Pancreas (tissue), 10 donors: Measurements from ENCODE around the gene GMDS. TPM values are rescaled to one million over a fixed set of nuclear protein-coding genes. Genes with fewer than 3 reads are reported as not detected.

Experiments
- ATAC-seq, 4 donors: fragments of 200-7000 bp; cut with Tn5 transposase; one replicate each; pipeline versions ENCODE4 v1.8.0 to v1.9.1; 2020; ENCODE audit warnings: mild to moderate bottlenecking in 4 of 4, moderate library complexity in 4 of 4
- DNase-seq, 6 donors: peaks; one replicate each; pipeline ENCODE4 v3.0.0-alpha.2; 2020
- FAIRE-seq: peaks from 2 replicates; lab custom pipeline; 2012; peaks lifted over from hg19 to GRCh38; lab: Jason Lieb, UNC
- H3K27ac ChIP-seq, 4 donors: fragments of 200-600 bp; sonication (generic); 1 replicate in 3 of 4; 2 replicates in 1 of 4; pipeline versions ENCODE4 v1.5.0 to v1.8.0; 2020
- H3K27me3 ChIP-seq, 4 donors: fragments of 200-600 bp; one replicate each; pipeline ENCODE4 v1.8.0; 2021
- H3K36me3 ChIP-seq, 3 donors: fragments of 200-600 bp; sonication (generic) in 1 of 3; one replicate each; pipeline versions ENCODE4 v1.5.0 to v1.8.0; 2020 to 2021
- H3K4me1 ChIP-seq, 3 donors: fragments of 200-600 bp; one replicate each; pipeline ENCODE4 v1.8.0; 2021
- H3K4me3 ChIP-seq, 4 donors: fragments of 200-600 bp; sonication (generic) in 2 of 4; one replicate each; pipeline versions ENCODE4 v1.5.0 to v1.8.0; 2020 to 2021
- H3K9me3 ChIP-seq, 4 donors: fragments of 200-600 bp; one replicate each; pipeline ENCODE4 v1.8.0; 2021
- CTCF ChIP-seq, 4 donors: fragments of 200-600 bp; sonication (generic) in 3 of 4; IDR thresholded peaks; one replicate each; pipeline versions ENCODE4 v1.5.0 to v1.8.0; 2021; ENCODE audit warnings: antibody characterized with exemption in 4 of 4
- WGBS, 2 donors: extraction: QIAGEN DNeasy Blood & Tissue Kit; methylation state at CpG; one replicate each; pipeline ENCODE4 v1.1.7; 2013; 5-methylcytosine and 5-hydroxymethylcytosine counted together
- intact Hi-C, 3 donors: fragments of 100-400 bp; cut with DNase I; formaldehyde crosslinking; loops; one replicate each; pipeline versions ENCODE4 v1.11.1 to v1.14.2; 2022
- polyA plus RNA-seq, 2 donors: library from polyadenylated mRNA; stranded (reverse); fragments of 200-250 nt; gene quantifications; one replicate each; pipeline ENCODE4 v1.2.3, GENCODE V29; 2013
- total RNA-seq, 6 donors: library from RNA; stranded (reverse); fragmentation: NEBNext Ultra II Directional in 4 of 6; extraction: Animal tissue kit (Norgen Biotek cat#: 25700) in 4 of 6; gene quantifications; one replicate each; pipeline versions ENCODE4 v1.2.1 to v1.2.4, GENCODE V29; 2021 to 2023
- donor health status: healthy with polysubstance abuse.
- donor health status: DM: no; HTN: no; CAD: no; lungs with moderate emphysema.
- donor health status: DM: no; HTN: no; CAD: no.
- donor health status: control.
- donor health status: control.
- donor health status: Bipolar disorder and iron deficiency.
- donor health status: DM: yes; HTN: yes; CAD: no.
- donor health status: DM: no; HTN: no; CAD: no.
- donor health status: DM: no; HTN: no; CAD: no.
- donor health status: DM: yes; HTN: yes; CAD: no.

Gene GMDS
- total and polyA plus RNA-seq, 8 donors = 7.6 to 40.8 (median 26.5) TPM

GRCh38 chr6:2224847-2225382 lies 20.5 kb downstream of the GMDS start:
- Histone ChIP-seq H3K36me3 (no peaks in the 10 kb centered on the region), H3K4me3 (no peak overlapping the region), H3K4me1 (peaks cover 23 to 42% (median 39%) of the 10 kb centered on the region in 3 donors), H3K27ac (peak overlapping the region in 3 of 4 donors; percentile 65 to 81 (median 74)), H3K9me3 (no peaks in the 10 kb centered on the region), H3K27me3 (no peaks in the 10 kb centered on the region)
- FAIRE-seq (no peak), ATAC-seq (no peak), DNase-seq (no peak)
- WGBS, 2 donors = 87 to 89% methylated on average over 11 of the region's 11 CpGs
- intact Hi-C loops = no loop called here
- TF ChIP-seq CTCF (IDR thresholded peaks at IDR 0.05) = no peak

- no peak for DNase-seq
- Histone ChIP-seq H3K4me3 (peak overlapping the region in 2 of 4 donors; percentile 27 to 46), H3K27ac (peak overlapping the region in 2 of 4 donors; percentile 24 to 47), H3K9me3 (no peaks in the 10 kb centered on the region), H3K36me3 (no peaks in the 10 kb centered on the region), H3K4me1 (peaks cover 22 to 46% (median 44%) of the 10 kb centered on the region in 3 donors), H3K27me3 (no peaks in the 10 kb centered on the region)
- FAIRE-seq = no peak
- TF ChIP-seq CTCF (IDR thresholded peaks at IDR 0.05) = no peak
- intact Hi-C loops = no loop called here
- 20 to 23% methylated on average over 6 of the region's 6 CpGs for WGBS, 2 donors
- ATAC-seq = peak in 2 of 4 donors; percentile 4 to 5
Observed at GRCh38 chr6:2222275-2222842, 23.0 kb downstream of the GMDS start.

- no peaks in the 10 kb centered on the region for H3K36me3 ChIP-seq
- TF ChIP-seq CTCF (IDR thresholded peaks at IDR 0.05) = no peak
- no peaks in the 10 kb centered on the region for H3K27me3 ChIP-seq
- H3K4me3 ChIP-seq = peak overlapping the region in 3 of 4 donors; percentile 15 to 46 (median 27)
- DNase-seq (no peak), FAIRE-seq (no peak), ATAC-seq (peak in 1 of 4 donors; percentile 35)
- H3K4me1 ChIP-seq = peaks cover 16 to 40% (median 39%) of the 10 kb centered on the region in 3 donors
- peak overlapping the region in 2 of 4 donors; percentile 24 to 47 for H3K27ac ChIP-seq
- no peaks in the 10 kb centered on the region for H3K9me3 ChIP-seq
- 13 to 21% methylated on average over 6 of the region's 6 CpGs for WGBS, 2 donors
- intact Hi-C loops = no loop called here
Observed at GRCh38 chr6:2221726-2222274, 23.6 kb downstream of the GMDS start.

GRCh38 chr6:2220154-2220553 lies 25.3 kb downstream of the GMDS start:
- no peak for DNase-seq
- Histone ChIP-seq H3K9me3 (no peaks in the 10 kb centered on the region), H3K4me1 (peaks cover 5 to 27% (median 25%) of the 10 kb centered on the region in 3 donors), H3K27ac (no peak overlapping the region), H3K4me3 (no peak overlapping the region), H3K36me3 (no peaks in the 10 kb centered on the region), H3K27me3 (no peaks in the 10 kb centered on the region)
- no peak for FAIRE-seq
- WGBS, 2 donors = 93 to 94% methylated on average over 6 of the region's 6 CpGs
- ATAC-seq = peak in 1 of 4 donors; percentile 9
- no peak for TF ChIP-seq CTCF (IDR thresholded peaks at IDR 0.05)
- intact Hi-C loops = no loop called here

- TF ChIP-seq CTCF (IDR thresholded peaks at IDR 0.05) = no peak
Observed at GRCh38 chr6:2218866-2219265, 26.5 kb downstream of the GMDS start.

More at GRCh38 chr6:2218866-2219265, 26.5 kb downstream of the GMDS start:
- no peak overlapping the region for H3K4me3 ChIP-seq
- no peaks in the 10 kb centered on the region for H3K27me3 ChIP-seq
- WGBS, 2 donors = 63 to 71% methylated on average over 6 of the region's 6 CpGs
- intact Hi-C loops = no loop called here
- no peak for DNase-seq
- ATAC-seq = no peak
- no peak overlapping the region for H3K27ac ChIP-seq
- H3K9me3 ChIP-seq = no peaks in the 10 kb centered on the region
- H3K4me1 ChIP-seq = peaks cover 0 to 14% (median 12%) of the 10 kb centered on the region in 3 donors
- no peaks in the 10 kb centered on the region for H3K36me3 ChIP-seq
- FAIRE-seq = no peak
